ENCODE measurements around the gene AUTS2. TPM values are rescaled to one million over a fixed set of nuclear protein-coding genes. Genes with fewer than 3 reads are reported as not detected.

Gene AUTS2
- total and polyA plus RNA-seq, 9 of the 15 experiments (the other 6 are each of a cell fraction or from before 2014, with no cell fraction given) = 0.58 TPM; not detected in 8

DNA sequence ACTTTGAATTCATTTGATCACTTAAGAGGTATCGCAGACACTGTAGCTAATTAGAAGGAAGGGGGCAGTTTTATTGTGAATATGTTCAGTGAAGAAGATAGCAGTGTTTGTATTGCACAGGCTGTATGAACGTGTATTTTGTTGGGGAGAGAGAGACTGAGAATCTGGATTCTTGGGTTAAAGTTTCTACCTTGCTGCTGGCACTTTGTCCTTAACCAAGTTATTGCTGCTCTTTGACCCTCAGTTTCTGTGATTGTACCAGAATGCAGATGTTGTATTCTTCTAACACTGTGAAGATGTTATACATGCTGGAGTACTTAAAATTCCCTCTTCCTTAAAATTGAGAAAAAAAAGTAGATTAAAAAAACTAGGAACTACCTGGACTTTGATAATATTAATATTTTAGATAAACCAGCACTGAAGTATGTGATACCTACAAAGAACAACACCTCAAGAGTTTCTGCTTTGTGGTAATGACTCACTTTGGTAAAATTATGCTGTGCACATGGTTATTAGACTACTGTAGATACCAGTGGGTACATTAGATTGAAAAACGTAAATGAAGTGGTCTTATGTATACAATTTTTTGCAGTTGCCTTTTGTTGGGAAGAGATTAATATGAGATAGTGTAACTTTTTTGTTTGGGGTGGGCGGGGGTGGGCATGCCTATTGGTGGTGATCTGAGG, 321.3 kb downstream of the AUTS2 start:
- CTCF ChIA-PET (ENCODE audit: low intra/inter-chr PET ratio) = no interaction called here
- in situ Hi-C loops (cut with MboI) = no loop called here
- POLR2A ChIA-PET = no interaction called here
- intact Hi-C loops (cut with micrococcal nuclease) = no loop called here
- 0% methylated on average over 3 of the region's 4 CpGs for WGBS (ENCODE audit: insufficient coverage, low coverage, missing lambda C conversion rate)
- no peaks in the 10 kb centered on the region for H3K9me1 ChIP-seq (ENCODE audit: control insufficient read depth, insufficient read depth, low read length)
- H3K4me3 ChIP-seq = no peak overlapping the region
- no peaks in the 10 kb centered on the region for H3K4me1 ChIP-seq (replicated peaks in 1 of 2; ENCODE audit: control insufficient read depth in 2 of 2, insufficient read depth in 2 of 2, low read length in 2 of 2)
- no TSS peak for BruUV-seq (replicated peaks)
- H3K27ac ChIP-seq (ENCODE audit: extremely low read depth, low read depth, low read length) = no peak overlapping the region
- no peaks in the 10 kb centered on the region for H3K9me3 ChIP-seq (replicated peaks; ENCODE audit: control insufficient read depth, insufficient read depth, low read depth, low read length)
- no peak for DNase-seq (ENCODE audit: extremely low read depth in 1 of 4, low spot score in 3 of 4)
- no peak overlapping the region for H3K9ac ChIP-seq (ENCODE audit: insufficient read depth in 1 of 2, low read depth in 2 of 2, low read length in 2 of 2)
- no peaks in the 10 kb centered on the region for H4K20me1 ChIP-seq (replicated peaks; ENCODE audit: control insufficient read depth, insufficient read depth, low read length)
- H3K79me2 ChIP-seq (ENCODE audit: control insufficient read depth, insufficient read depth, low read length) = no peaks in the 10 kb centered on the region
- TF ChIP-seq, protein P1, sequence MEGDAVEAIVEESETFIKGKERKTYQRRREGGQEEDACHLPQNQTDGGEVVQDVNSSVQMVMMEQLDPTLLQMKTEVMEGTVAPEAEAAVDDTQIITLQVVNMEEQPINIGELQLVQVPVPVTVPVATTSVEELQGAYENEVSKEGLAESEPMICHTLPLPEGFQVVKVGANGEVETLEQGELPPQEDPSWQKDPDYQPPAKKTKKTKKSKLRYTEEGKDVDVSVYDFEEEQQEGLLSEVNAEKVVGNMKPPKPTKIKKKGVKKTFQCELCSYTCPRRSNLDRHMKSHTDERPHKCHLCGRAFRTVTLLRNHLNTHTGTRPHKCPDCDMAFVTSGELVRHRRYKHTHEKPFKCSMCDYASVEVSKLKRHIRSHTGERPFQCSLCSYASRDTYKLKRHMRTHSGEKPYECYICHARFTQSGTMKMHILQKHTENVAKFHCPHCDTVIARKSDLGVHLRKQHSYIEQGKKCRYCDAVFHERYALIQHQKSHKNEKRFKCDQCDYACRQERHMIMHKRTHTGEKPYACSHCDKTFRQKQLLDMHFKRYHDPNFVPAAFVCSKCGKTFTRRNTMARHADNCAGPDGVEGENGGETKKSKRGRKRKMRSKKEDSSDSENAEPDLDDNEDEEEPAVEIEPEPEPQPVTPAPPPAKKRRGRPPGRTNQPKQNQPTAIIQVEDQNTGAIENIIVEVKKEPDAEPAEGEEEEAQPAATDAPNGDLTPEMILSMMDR (IDR thresholded peaks at IDR 0.05 in 2 of 3, conservative IDR thresholded peaks at IDR 0.05 in 1 of 3; ENCODE audit: insufficient read depth in 2 of 3, low read depth in 1 of 3, low read length in 3 of 3) = no peak
- TF ChIP-seq NCOA1 (IDR thresholded peaks at IDR 0.05; ENCODE audit: low read depth) (no peak), ZC3H4 (CRISPR knock-in tag; IDR thresholded peaks at IDR 0.05; ENCODE audit: borderline replicate concordance) (no peak), XRCC4 (IDR thresholded peaks at IDR 0.05; ENCODE audit: extremely low read depth, insufficient read depth, insufficient read length) (no peak), NR2F6 (CRISPR knock-in tag; IDR thresholded peaks at IDR 0.05) (no peak), ZC3H11A (IDR thresholded peaks at IDR 0.05; ENCODE audit: low read depth, low read length) (no peak), ILK (tag; IDR thresholded peaks at IDR 0.05; ENCODE audit: borderline replicate concordance, low read depth) (no peak), TBL1XR1 (IDR thresholded peaks at IDR 0.05; ENCODE audit: low read length in 2 of 2) (no peak), ZNF583 (CRISPR knock-in tag; IDR thresholded peaks at IDR 0.05) (no peak), POLR2AphosphoS2 (IDR thresholded peaks at IDR 0.05; ENCODE audit: low read length) (no peak), ZBTB1 (CRISPR knock-in tag; IDR thresholded peaks at IDR 0.05; ENCODE audit: borderline replicate concordance, low read depth) (no peak), ZNF644 (tag; IDR thresholded peaks at IDR 0.05; ENCODE audit: low read depth) (no peak), ZNF507 (tag; conservative IDR thresholded peaks at IDR 0.05) (no peak), TRIM28 (IDR thresholded peaks at IDR 0.05) (no peak), GTF2F1 (IDR thresholded peaks at IDR 0.05; ENCODE audit: low read depth, low read length) (no peak)
- TF ChIP-seq, protein P2, sequence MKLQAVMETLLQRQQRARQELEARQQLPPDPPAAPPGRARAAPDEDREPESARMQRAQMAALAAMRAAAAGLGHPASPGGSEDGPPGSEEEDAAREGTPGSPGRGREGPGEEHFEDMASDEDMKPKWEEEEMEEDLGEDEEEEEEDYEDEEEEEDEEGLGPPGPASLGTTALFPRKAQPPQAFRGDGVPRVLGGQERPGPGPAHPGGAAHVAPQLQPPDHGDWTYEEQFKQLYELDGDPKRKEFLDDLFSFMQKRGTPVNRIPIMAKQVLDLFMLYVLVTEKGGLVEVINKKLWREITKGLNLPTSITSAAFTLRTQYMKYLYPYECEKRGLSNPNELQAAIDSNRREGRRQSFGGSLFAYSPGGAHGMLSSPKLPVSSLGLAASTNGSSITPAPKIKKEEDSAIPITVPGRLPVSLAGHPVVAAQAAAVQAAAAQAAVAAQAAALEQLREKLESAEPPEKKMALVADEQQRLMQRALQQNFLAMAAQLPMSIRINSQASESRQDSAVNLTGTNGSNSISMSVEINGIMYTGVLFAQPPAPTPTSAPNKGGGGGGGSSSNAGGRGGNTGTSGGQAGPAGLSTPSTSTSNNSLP (IDR thresholded peaks at IDR 0.05; ENCODE audit: borderline replicate concordance, low read depth, low read length) = no peak
- TF ChIP-seq, protein P3, sequence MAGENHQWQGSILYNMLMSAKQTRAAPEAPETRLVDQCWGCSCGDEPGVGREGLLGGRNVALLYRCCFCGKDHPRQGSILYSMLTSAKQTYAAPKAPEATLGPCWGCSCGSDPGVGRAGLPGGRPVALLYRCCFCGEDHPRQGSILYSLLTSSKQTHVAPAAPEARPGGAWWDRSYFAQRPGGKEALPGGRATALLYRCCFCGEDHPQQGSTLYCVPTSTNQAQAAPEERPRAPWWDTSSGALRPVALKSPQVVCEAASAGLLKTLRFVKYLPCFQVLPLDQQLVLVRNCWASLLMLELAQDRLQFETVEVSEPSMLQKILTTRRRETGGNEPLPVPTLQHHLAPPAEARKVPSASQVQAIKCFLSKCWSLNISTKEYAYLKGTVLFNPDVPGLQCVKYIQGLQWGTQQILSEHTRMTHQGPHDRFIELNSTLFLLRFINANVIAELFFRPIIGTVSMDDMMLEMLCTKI (IDR thresholded peaks at IDR 0.05; ENCODE audit: partially characterized antibody) = no peak
- no peaks in the 10 kb centered on the region for H3K27me3 ChIP-seq (ENCODE audit: control insufficient read depth in 2 of 2, insufficient read depth in 2 of 2, low read length in 2 of 2)
- no peak overlapping the region for H2AFZ ChIP-seq (ENCODE audit: low read depth, low read length)
- H3K36me3 ChIP-seq (ENCODE audit: control insufficient read depth, insufficient read depth, low read length) = no peaks in the 10 kb centered on the region
- ATAC-seq = no peak
- no peak overlapping the region for H3K4me2 ChIP-seq (ENCODE audit: insufficient read depth, low read length)
- FAIRE-seq = no peak
